AG09319 (cell line): ENCODE measurements around the gene PCSK5.

Experiments used
- DNase-seq: peaks from one replicate; pipeline ENCODE4 v3.0.0-alpha.2; 2010; ENCODE audit warnings: low read depth; ENCODE audit errors: extremely low read depth
- TF ChIP-seq, protein P1 (sequence below): IDR thresholded peaks from 2 replicates; pipeline ENCODE4 v1.5.1; 2011; ENCODE audit warnings: low read depth, mild to moderate bottlenecking, inconsistent platforms, low read length, moderate library complexity

PCSK5 gene

GRCh38 chr9:76101947-76102346, 211.5 kb downstream of the PCSK5 start:
- no peak for DNase-seq
- TF ChIP-seq, protein P1, sequence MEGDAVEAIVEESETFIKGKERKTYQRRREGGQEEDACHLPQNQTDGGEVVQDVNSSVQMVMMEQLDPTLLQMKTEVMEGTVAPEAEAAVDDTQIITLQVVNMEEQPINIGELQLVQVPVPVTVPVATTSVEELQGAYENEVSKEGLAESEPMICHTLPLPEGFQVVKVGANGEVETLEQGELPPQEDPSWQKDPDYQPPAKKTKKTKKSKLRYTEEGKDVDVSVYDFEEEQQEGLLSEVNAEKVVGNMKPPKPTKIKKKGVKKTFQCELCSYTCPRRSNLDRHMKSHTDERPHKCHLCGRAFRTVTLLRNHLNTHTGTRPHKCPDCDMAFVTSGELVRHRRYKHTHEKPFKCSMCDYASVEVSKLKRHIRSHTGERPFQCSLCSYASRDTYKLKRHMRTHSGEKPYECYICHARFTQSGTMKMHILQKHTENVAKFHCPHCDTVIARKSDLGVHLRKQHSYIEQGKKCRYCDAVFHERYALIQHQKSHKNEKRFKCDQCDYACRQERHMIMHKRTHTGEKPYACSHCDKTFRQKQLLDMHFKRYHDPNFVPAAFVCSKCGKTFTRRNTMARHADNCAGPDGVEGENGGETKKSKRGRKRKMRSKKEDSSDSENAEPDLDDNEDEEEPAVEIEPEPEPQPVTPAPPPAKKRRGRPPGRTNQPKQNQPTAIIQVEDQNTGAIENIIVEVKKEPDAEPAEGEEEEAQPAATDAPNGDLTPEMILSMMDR: no peak

DNA sequence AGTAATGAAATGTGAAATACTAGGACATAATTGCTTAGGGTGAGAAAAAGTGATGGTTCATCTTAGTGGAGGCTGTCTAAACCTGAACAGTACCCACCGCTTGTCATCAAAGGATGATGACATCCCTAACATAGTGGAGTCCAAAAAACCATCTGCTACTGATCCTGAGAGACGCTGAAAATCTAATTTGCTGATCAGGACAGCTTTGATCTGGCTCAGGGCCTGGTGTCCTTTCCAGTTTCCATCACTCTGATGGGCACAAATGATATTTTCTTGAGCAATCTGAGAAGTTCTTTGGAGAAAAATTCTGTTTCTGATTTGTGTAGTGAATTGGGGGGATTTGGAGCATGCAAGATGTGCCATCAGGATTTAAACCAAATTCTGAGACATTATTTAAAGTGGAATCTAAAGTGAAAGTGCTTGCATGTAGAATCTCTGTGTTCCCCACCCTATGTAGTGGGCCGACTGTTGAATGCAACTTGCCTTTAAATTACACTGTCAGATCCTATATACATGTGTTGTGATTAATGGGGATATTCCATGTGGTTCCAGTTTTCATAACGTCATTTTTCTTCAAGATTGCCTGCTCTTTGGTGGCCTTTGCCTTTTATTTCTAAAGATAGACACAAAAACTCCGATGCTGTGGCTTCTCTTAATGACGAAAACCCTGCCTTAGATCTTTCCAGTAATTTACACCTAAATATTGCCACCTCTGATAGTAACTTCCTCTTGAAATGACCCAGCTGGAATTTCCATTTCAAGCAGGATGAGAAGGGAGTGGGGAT, 213.2 kb downstream of the PCSK5 start:
- DNase-seq: no peak
- TF ChIP-seq, protein P1: no peak

- no peak for DNase-seq
- TF ChIP-seq, protein P1: no peak
Measured at GRCh38 chr9:76107482-76107881, 217.0 kb downstream of the PCSK5 start.

DNA sequence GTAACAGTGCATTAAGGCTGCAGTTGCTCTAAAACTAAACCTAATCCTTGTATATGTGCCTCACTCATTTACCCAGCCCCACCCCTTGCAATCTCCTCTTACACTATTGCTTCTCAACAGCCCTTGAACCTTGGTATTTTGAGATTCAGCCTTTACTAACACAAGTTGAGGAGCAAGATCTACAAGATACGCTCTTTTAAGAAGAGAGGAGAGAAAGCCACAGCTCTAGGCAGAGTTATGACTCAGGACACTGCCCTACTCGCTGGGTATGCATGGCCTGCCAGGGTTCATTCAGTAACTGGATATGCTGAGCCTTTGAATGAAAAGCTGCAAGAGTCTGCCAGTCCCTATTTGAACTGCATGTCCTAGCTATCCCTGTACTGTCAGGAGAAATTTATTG, 219.5 kb downstream of the PCSK5 start:
- TF ChIP-seq, protein P1: no peak
- DNase-seq: no peak

- TF ChIP-seq, protein P1: no peak
- DNase-seq: no peak
Measured at GRCh38 chr9:76112151-76112550, 221.7 kb downstream of the PCSK5 start.

DNA sequence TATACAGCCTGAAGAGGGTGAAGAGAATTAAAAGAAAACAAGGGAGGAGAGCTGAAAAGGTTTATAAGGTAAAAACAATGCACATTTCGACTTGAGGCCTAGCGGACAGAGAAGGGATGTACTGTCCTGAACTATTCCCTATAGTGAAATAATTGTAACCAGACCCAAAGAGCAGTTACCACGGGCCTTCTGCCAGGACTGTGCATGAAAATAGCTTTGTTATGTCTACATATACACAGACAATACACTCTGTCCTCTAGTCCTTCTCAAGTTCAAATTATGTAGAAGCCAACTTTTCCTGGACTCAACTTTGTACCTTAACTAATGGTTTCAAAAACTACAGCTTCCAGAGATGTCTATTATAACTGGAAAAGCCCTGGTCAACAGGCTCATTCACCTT, 223.7 kb downstream of the PCSK5 start:
- TF ChIP-seq, protein P1: no peak
- no peak for DNase-seq

DNA sequence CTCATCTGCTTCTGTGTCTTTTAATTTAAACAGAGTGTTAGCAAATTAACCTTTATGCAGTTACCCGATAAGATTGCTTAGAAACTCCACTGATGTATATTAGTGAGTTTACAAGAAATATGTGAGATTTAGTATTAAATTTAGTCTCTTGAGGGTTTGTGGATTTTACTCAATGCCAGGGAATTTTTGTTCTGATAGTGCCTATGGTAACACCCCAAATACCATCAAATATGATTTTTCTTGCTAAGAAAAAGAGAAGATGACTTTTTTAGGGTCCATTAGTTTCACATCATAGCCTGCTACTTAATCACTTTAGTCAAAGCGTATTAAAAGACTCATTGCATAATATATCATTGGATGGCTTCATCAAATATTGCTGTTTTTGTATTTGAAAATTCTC, 224.9 kb downstream of the PCSK5 start:
- no peak for DNase-seq
- TF ChIP-seq, protein P1: no peak
